Uterus (tissue), 2 donors: ENCODE measurements around the gene ISLR2.

Source experiments
- CTCF ChIP-seq, 4 experiments: fragments of 200-600 bp in 2 of 4; fragments of 450-650 bp in 2 of 4; sonication (generic) in 2 of 4; IDR thresholded peaks; one replicate each; pipeline ENCODE4 v1.5.1; 2016 to 2019; ENCODE audit warnings: antibody characterized with exemption in 4 of 4, mild to moderate bottlenecking in 2 of 4, moderate library complexity in 1 of 4
- POLR2A ChIP-seq, 2 donors: fragments of 450-650 bp; IDR thresholded peaks; one replicate each; pipeline ENCODE4 v1.6.1; 2016; ENCODE audit warnings: antibody characterized with exemption in 2 of 2, mild to moderate bottlenecking in 1 of 2, moderate library complexity in 1 of 2

GRCh38 chr15:74108111-74108510, 22.3 kb upstream of the ISLR2 start:
- no peak for TF ChIP-seq CTCF (IDR thresholded peaks at IDR 0.05)
- TF ChIP-seq POLR2A (IDR thresholded peaks at IDR 0.05): no peak
